ENCODE data around the gene TMPRSS11F. TPM values are rescaled to one million over a fixed set of nuclear protein-coding genes. Genes with fewer than 3 reads are reported as not detected.
"Not testable (repeated sequence)": the region's sequence is repeated elsewhere in the genome, so short reads cannot be mapped to it uniquely, and the experiment has no call there.

The TMPRSS11F gene
- total RNA-seq, result under 1 TPM in 1 of 4 donors, not detected in 3; 0.52 TPM

GRCh38 chr4:68129793-68130192, at the start of gene TMPRSS11F:
Gene TMPRSS11F, minus strand, starts transcription at chr4:68129869. Its CDS starts 49 bp downstream, at chr4:68129820.
- Histone ChIP-seq H3K4me3 (no peak within 1 kb of the TSS), H3K27ac (no peak within 1 kb of the TSS), H3K27me3 (no peaks in the 10 kb centered on the region), H3K4me1 (no peaks in the 10 kb centered on the region), H3K36me3 (no peaks in the 10 kb centered on the region), H3K9me3 (no peaks in the 10 kb centered on the region)
- no peak for ATAC-seq
- 50 to 65% methylated on average over 1 to 3 of the region's 3 CpGs for WGBS, 2 donors (ENCODE audit: low coverage in 1 of 2)
- TF ChIP-seq EP300 (IDR thresholded peaks at IDR 0.05), result no peak
- TF ChIP-seq, protein P1, sequence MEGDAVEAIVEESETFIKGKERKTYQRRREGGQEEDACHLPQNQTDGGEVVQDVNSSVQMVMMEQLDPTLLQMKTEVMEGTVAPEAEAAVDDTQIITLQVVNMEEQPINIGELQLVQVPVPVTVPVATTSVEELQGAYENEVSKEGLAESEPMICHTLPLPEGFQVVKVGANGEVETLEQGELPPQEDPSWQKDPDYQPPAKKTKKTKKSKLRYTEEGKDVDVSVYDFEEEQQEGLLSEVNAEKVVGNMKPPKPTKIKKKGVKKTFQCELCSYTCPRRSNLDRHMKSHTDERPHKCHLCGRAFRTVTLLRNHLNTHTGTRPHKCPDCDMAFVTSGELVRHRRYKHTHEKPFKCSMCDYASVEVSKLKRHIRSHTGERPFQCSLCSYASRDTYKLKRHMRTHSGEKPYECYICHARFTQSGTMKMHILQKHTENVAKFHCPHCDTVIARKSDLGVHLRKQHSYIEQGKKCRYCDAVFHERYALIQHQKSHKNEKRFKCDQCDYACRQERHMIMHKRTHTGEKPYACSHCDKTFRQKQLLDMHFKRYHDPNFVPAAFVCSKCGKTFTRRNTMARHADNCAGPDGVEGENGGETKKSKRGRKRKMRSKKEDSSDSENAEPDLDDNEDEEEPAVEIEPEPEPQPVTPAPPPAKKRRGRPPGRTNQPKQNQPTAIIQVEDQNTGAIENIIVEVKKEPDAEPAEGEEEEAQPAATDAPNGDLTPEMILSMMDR (IDR thresholded peaks at IDR 0.05), result no peak
- TF ChIP-seq POLR2A (IDR thresholded peaks at IDR 0.05), result no peak
- no peak for TF ChIP-seq POLR2AphosphoS5 (IDR thresholded peaks at IDR 0.05)

DNA sequence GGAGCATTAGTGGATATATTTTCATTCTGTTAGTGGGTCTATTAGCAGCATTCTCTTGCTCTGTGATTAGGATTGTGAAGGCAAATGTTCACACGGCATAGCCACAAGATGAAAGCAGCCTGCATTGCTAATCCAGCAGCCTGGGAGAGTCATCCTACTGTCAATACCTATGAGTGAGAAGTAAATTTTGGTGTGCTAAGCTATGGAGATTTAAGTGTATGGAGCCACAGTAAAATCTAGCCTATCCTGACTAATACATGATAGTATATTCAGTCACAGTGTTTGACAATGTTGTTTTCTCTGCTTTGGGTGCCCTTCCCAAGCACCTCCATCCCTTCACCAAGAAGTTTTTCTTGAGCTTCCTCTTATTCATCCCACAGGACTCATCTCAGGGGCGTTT, 47.2 kb upstream of the TMPRSS11F start:
- ATAC-seq, result no peak
- H3K36me3 ChIP-seq, result no peaks in the 10 kb centered on the region
- no peaks in the 10 kb centered on the region for H3K9me3 ChIP-seq
- H3K4me3 ChIP-seq, result no peak overlapping the region
- no peaks in the 10 kb centered on the region for H3K4me1 ChIP-seq
- no peak for TF ChIP-seq POLR2AphosphoS5 (IDR thresholded peaks at IDR 0.05)
- TF ChIP-seq, protein P1 (IDR thresholded peaks at IDR 0.05), result no peak
- TF ChIP-seq POLR2A (IDR thresholded peaks at IDR 0.05), result no peak
- no peak overlapping the region for H3K27ac ChIP-seq
- no peaks in the 10 kb centered on the region for H3K27me3 ChIP-seq
- WGBS, 2 donors (ENCODE audit: low coverage in 1 of 2), result 28 to 60% methylated on average over 1 to 2 of the region's 2 CpGs

DNA sequence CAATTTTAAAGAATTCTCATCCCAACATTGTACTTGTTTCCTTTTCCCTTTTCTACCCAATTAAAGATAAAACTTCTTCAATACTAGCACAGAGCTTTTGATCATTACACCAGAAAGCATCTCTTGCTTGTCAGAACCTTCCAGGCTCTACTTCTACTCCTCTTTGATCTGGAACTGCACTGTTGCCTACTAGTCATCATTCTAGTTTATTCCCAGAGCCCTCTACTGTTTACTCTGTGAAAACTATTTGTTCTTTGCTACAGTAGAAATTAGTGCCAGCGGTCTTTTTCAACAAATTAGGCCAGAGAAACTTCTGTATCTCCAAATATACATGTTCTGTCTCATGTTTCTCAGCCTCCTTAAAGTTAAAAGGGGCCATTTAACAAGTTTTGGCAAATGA, 46.8 kb upstream of the TMPRSS11F start:
- WGBS, 2 donors (ENCODE audit: low coverage in 1 of 2), result 17 to 31% methylated on average over 1 of the region's 1 CpG
- no peak overlapping the region for H3K27ac ChIP-seq
- H3K27me3 ChIP-seq, result no peaks in the 10 kb centered on the region
- H3K4me1 ChIP-seq, result no peaks in the 10 kb centered on the region
- TF ChIP-seq EP300 (IDR thresholded peaks at IDR 0.05) (no peak), POLR2AphosphoS5 (IDR thresholded peaks at IDR 0.05) (no peak), POLR2A (IDR thresholded peaks at IDR 0.05) (no peak)
- TF ChIP-seq, protein P1 (IDR thresholded peaks at IDR 0.05), result no peak
- no peaks in the 10 kb centered on the region for H3K36me3 ChIP-seq
- ATAC-seq, result no peak
- H3K9me3 ChIP-seq, result no peaks in the 10 kb centered on the region
- no peak overlapping the region for H3K4me3 ChIP-seq

- TF ChIP-seq, protein P1 (IDR thresholded peaks at IDR 0.05), result peak in 2 of 4 experiments; percentile 26 to 49
- no peak for TF ChIP-seq EP300 (IDR thresholded peaks at IDR 0.05)
- Histone ChIP-seq H3K9me3 (no peaks in the 10 kb centered on the region), H3K4me1 (no peaks in the 10 kb centered on the region), H3K36me3 (no peaks in the 10 kb centered on the region), H3K27me3 (no peaks in the 10 kb centered on the region), H3K27ac (no peak overlapping the region), H3K4me3 (no peak overlapping the region)
- WGBS, 2 donors (ENCODE audit: low coverage in 1 of 2), result 33 to 36% methylated on average over 6 of the region's 6 CpGs
- ATAC-seq, result no peak
These were observed 46.0 kb upstream of the TMPRSS11F start for GRCh38 chr4:68175562-68176155.

- H3K4me3 ChIP-seq, H3K4me1 ChIP-seq, H3K9me3 ChIP-seq, H3K36me3 ChIP-seq, ATAC-seq, H3K27ac ChIP-seq, H3K27me3 ChIP-seq: not testable (repeated sequence)
- WGBS, 2 donors (ENCODE audit: low coverage in 1 of 2), result 42 to 60% methylated on average over 2 of the region's 2 CpGs
These were observed 44.7 kb upstream of the TMPRSS11F start for GRCh38 chr4:68174389-68174788.

DNA sequence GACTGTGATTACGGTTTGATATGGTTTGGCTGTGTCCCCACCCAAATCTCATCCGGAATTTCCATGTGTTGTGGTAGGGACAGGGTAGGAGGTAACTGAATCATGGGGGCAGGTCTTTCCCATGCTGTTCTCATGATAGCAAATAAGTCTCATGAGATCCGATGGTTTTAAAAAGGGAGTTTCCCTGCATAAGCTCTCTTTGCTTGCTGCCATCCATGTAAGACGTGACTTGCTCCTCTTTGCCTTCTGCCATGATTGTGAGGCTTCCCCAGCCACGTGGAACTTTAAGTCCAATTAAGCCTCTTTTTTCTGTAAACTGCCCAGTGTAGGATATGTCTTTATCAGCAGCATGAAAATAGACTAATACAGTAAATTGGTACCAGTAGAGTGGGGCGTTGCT, 42.5 kb upstream of the TMPRSS11F start:
- H3K4me1 ChIP-seq, H3K9me3 ChIP-seq, H3K36me3 ChIP-seq, H3K4me3 ChIP-seq, H3K27me3 ChIP-seq, H3K27ac ChIP-seq, ATAC-seq: not testable (repeated sequence)
- 74 to 83% methylated on average over 5 to 6 of the region's 6 CpGs for WGBS, 2 donors (ENCODE audit: low coverage in 1 of 2)

Data from gastroesophageal sphincter (tissue), 4 donors.